ENCODE results near the gene RBMS3.

DNA sequence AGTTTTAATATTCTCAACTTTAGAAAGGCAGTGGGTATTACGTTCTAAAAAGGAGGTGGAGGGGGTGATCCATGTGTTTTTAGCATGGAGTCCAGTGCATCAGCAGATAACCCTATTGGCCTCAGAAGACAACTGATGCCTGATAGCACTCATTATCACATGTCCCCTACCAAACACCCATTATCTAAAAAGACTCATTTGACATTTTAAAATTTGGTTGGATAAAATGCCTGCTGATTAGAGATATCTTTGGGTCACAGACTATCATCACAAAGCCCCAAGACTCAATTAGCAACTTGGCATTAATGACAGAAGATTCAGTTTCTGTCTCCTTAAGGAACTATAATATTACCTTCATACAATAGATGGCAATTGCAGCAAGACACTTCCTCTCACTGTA, 589.3 kb downstream of the RBMS3 start:
- TF ChIP-seq CTCF (IDR thresholded peaks at IDR 0.05), result no peak
- TF ChIP-seq POLR2A (IDR thresholded peaks at IDR 0.05), result no peak
